ENCODE results near the gene OR52N5.

The OR52N5 gene

GRCh38 chr11:5783255-5783654, at the start of gene OR52N5:
OR52N5 (minus strand) TSS chr11:5783355; CDS start chr11:5778634, 4,721 bp downstream.
- DNase-seq = no peak

GRCh38 chr11:5831196-5831829, 48.2 kb upstream of the OR52N5 start:
- no peak for DNase-seq

GRCh38 chr11:5818245-5818886, 35.2 kb upstream of the OR52N5 start:
- no peak for DNase-seq

- no peak for DNase-seq
Observed at GRCh38 chr11:5815534-5815933, 32.4 kb upstream of the OR52N5 start.

GRCh38 chr11:5809905-5810795, 27.0 kb upstream of the OR52N5 start:
- DNase-seq = no peak

GRCh38 chr11:5809122-5809519, 26.0 kb upstream of the OR52N5 start:
- DNase-seq = no peak

- DNase-seq = peak; percentile 68
Observed at GRCh38 chr11:5808500-5809121, 25.5 kb upstream of the OR52N5 start, which contains the start of gene OR52N2. OR52N2 (plus strand) TSS chr11:5808924; CDS start chr11:5820336, 11,412 bp downstream.

- no peak for DNase-seq
Observed at GRCh38 chr11:5807580-5807979, 24.4 kb upstream of the OR52N5 start.

- no peak for DNase-seq
Observed at GRCh38 chr11:5803982-5804381, 20.8 kb upstream of the OR52N5 start.

GRCh38 chr11:5796541-5796940, 13.4 kb upstream of the OR52N5 start:
- no peak for DNase-seq

GRCh38 chr11:5791165-5791564, 8.0 kb upstream of the OR52N5 start, which contains the start of gene OR52N1:
OR52N1 (minus strand) TSS chr11:5791265; CDS start chr11:5788816, 2,449 bp downstream.
- DNase-seq = no peak

- no peak for DNase-seq
Observed at GRCh38 chr11:5767056-5767455, 16.1 kb downstream of the OR52N5 start.

GRCh38 chr11:5753943-5754342, 29.2 kb downstream of the OR52N5 start, which contains the start of gene OR52N4:
OR52N4 (plus strand) TSS chr11:5754243; CDS start chr11:5754741, 498 bp downstream.
- no peak for DNase-seq

GRCh38 chr11:5749836-5750235, 33.3 kb downstream of the OR52N5 start:
- DNase-seq = no peak

GRCh38 chr11:5746614-5747013, 36.5 kb downstream of the OR52N5 start:
- no peak for DNase-seq

- DNase-seq = no peak
Observed at GRCh38 chr11:5738431-5738830, 44.7 kb downstream of the OR52N5 start.

- no peak for DNase-seq
Observed at GRCh38 chr11:5737670-5738392, 45.3 kb downstream of the OR52N5 start.

GRCh38 chr11:5737091-5737490, 46.1 kb downstream of the OR52N5 start:
- DNase-seq = no peak

GRCh38 chr11:5736396-5736795, 46.8 kb downstream of the OR52N5 start, which contains the start of gene OR56B1:
OR56B1 (plus strand) TSS chr11:5736448; CDS start chr11:5736517, 69 bp downstream.
- DNase-seq = no peak

- no peak for DNase-seq
Observed at GRCh38 chr11:5727691-5728090, 55.5 kb downstream of the OR52N5 start.

- DNase-seq = no peak
Observed at GRCh38 chr11:5726351-5726750, 56.8 kb downstream of the OR52N5 start.
